GM23338 (cell line): Measurements from ENCODE around the gene RAMP3. TPM values are rescaled to one million over a fixed set of nuclear protein-coding genes. Genes with fewer than 3 reads are reported as not detected.

Experiments used
- ATAC-seq: fragments of 200-7000 bp; cut with Tn5 transposase; 3 replicates; pipeline ENCODE4 v1.9.1; 2020
- DNase-seq: peaks from one replicate; pipeline ENCODE4 v3.0.0-alpha.2; 2015; ENCODE audit warnings: low spot score
- H2AFZ ChIP-seq: fragments of 200-600 bp; sonication (generic); 2 replicates; pipeline ENCODE4 v1.8.0; 2016; ENCODE audit warnings: antibody characterized with exemption, mild to moderate bottlenecking, moderate library complexity
- H3F3A ChIP-seq: fragments of 200-600 bp; sonication (generic); replicated peaks from 2 replicates; pipeline ENCODE4 v1.8.0; 2017; ENCODE audit warnings: antibody characterized with exemption, mixed run types, low read depth
- H3K27ac ChIP-seq: fragments of 200-600 bp; sonication (generic); 2 replicates; pipeline ENCODE4 v1.6.1; 2016; ENCODE audit warnings: low read depth
- H3K27me3 ChIP-seq: fragments of 200-600 bp; sonication (generic); 2 replicates; pipeline ENCODE4 v1.8.0; 2016; ENCODE audit warnings: mild to moderate bottlenecking, mixed run types, moderate library complexity; ENCODE audit not compliant: insufficient read depth
- H3K36me3 ChIP-seq: fragments of 200-600 bp; sonication (generic); 2 replicates; pipeline ENCODE4 v1.8.0; 2016; ENCODE audit warnings: mild to moderate bottlenecking; ENCODE audit not compliant: insufficient read depth
- H3K4me1 ChIP-seq: fragments of 200-600 bp; sonication (generic); 2 replicates; pipeline ENCODE4 v1.8.0; 2016; ENCODE audit warnings: mild to moderate bottlenecking, moderate library complexity; ENCODE audit not compliant: insufficient read depth
- H3K4me2 ChIP-seq: fragments of 200-600 bp; sonication (generic); 2 replicates; pipeline ENCODE4 v1.7.1; 2017; ENCODE audit warnings: mixed run types
- H3K4me3 ChIP-seq: fragments of 200-600 bp; sonication (generic); 2 replicates; pipeline ENCODE4 v1.6.1; 2016; ENCODE audit warnings: mixed run types
- H3K79me2 ChIP-seq: fragments of 200-600 bp; sonication (generic); replicated peaks from 2 replicates; pipeline ENCODE4 v1.8.0; 2017; ENCODE audit warnings: mild to moderate bottlenecking; ENCODE audit not compliant: insufficient read depth
- H3K9me2 ChIP-seq: fragments of 200-600 bp; sonication (generic); 2 replicates; pipeline ENCODE4 v1.8.0; 2017; ENCODE audit not compliant: insufficient read depth
- H4K20me1 ChIP-seq: fragments of 200-600 bp; sonication (generic); replicated peaks from 2 replicates; pipeline ENCODE4 v1.8.0; 2017; ENCODE audit warnings: mild to moderate bottlenecking; ENCODE audit not compliant: insufficient read depth
- H3K27ac Mint-ChIP-seq: 2 replicates; pipeline ENCODE4 v1.8.0; 2020; ENCODE audit warnings: inconsistent platforms, mild to moderate bottlenecking, moderate library complexity, mixed read lengths
- H3K27me3 Mint-ChIP-seq: 3 replicates; pipeline ENCODE4 v1.8.0; 2022; ENCODE audit warnings: low read depth, mild to moderate bottlenecking, moderate library complexity, mixed read lengths, inconsistent platforms; ENCODE audit not compliant: insufficient read depth, poor library complexity
- H3K36me3 Mint-ChIP-seq: 3 replicates; pipeline ENCODE4 v1.8.0; 2021; ENCODE audit warnings: low read depth, mild to moderate bottlenecking, inconsistent platforms, moderate library complexity, mixed read lengths
- H3K4me1 Mint-ChIP-seq: 3 replicates; pipeline ENCODE4 v1.8.0; 2020; ENCODE audit warnings: mild to moderate bottlenecking, inconsistent platforms, mixed read lengths
- H3K4me3 Mint-ChIP-seq: 3 replicates; pipeline ENCODE4 v1.8.0; 2021; ENCODE audit warnings: moderate library complexity, mild to moderate bottlenecking, inconsistent platforms, mixed read lengths
- H3K9me3 Mint-ChIP-seq: 3 replicates; pipeline ENCODE4 v1.8.0; 2020; ENCODE audit warnings: moderate library complexity, mild to moderate bottlenecking, inconsistent platforms, mixed read lengths
- CREB1 ChIP-seq: fragments of 250-450 bp; sonication (Bioruptor Pico); IDR thresholded peaks from 2 replicates; pipeline ENCODE4 v1.5.0; 2020; ENCODE audit warnings: low read depth, mild to moderate bottlenecking, moderate library complexity
- CTCF ChIP-seq, 2 experiments: fragments of 200-600 bp in 1 of 2; sonication (generic) in 1 of 2; conservative IDR thresholded peaks; 2 replicates each; pipeline versions ENCODE4 v1.5.1 to v1.6.1; 2016 to 2017; ENCODE audit warnings: antibody characterized with exemption in 2 of 2, low read depth in 2 of 2, mild to moderate bottlenecking in 2 of 2, moderate library complexity in 1 of 2
- ETS1 ChIP-seq: IDR thresholded peaks from 2 replicates; pipeline ENCODE4 v1.6.1; 2016; ENCODE audit warnings: antibody characterized with exemption
- EZH2 ChIP-seq: fragments of 200-600 bp; sonication (generic); IDR thresholded peaks from one replicate; pipeline ENCODE4 v1.8.0; 2017; ENCODE audit warnings: antibody characterized with exemption, mild to moderate bottlenecking, low read depth; ENCODE audit not compliant: unreplicated experiment
- EZH2phosphoT487 ChIP-seq: fragments of 200-600 bp; sonication (generic); IDR thresholded peaks from one replicate; pipeline ENCODE4 v1.8.1; 2018; ENCODE audit warnings: antibody characterized with exemption; ENCODE audit not compliant: unreplicated experiment
- JUNB ChIP-seq: IDR thresholded peaks from one replicate; pipeline ENCODE4 v1.6.1; 2016; ENCODE audit warnings: antibody characterized with exemption; ENCODE audit not compliant: unreplicated experiment
- NANOG ChIP-seq: IDR thresholded peaks from 2 replicates; pipeline ENCODE4 v1.6.1; 2016; ENCODE audit warnings: antibody characterized with exemption, borderline replicate concordance
- POLR2AphosphoS5 ChIP-seq: IDR thresholded peaks from 2 replicates; pipeline ENCODE4 v1.6.1; 2016; ENCODE audit warnings: antibody characterized with exemption, low read depth
- REST ChIP-seq: IDR thresholded peaks from one replicate; pipeline ENCODE4 v1.6.1; 2018; ENCODE audit warnings: antibody characterized with exemption; ENCODE audit not compliant: unreplicated experiment
- STAT1 ChIP-seq: IDR thresholded peaks from one replicate; pipeline ENCODE4 v1.6.1; 2016; ENCODE audit warnings: antibody characterized with exemption; ENCODE audit not compliant: unreplicated experiment
- ZNF114 ChIP-seq: fragments of 250-450 bp; sonication (Bioruptor Pico); IDR thresholded peaks from 2 replicates; pipeline ENCODE4 v1.5.0; 2020; ENCODE audit warnings: mild to moderate bottlenecking, moderate library complexity
- ZNF331 ChIP-seq: fragments of 250-450 bp; sonication (Bioruptor Pico); IDR thresholded peaks from 2 replicates; pipeline ENCODE4 v1.5.0; 2020; ENCODE audit warnings: low read depth, mild to moderate bottlenecking, moderate library complexity
- polyA plus RNA-seq: library from polyadenylated mRNA; unstranded; fragments of >200 nt; fragmentation: Nextera tagmentation; extraction: Ambion mirVana; gene quantifications from 2 replicates; pipeline ENCODE4 v1.2.1, GENCODE V29; 2016
- total RNA-seq: library from RNA; depleted of rRNA; stranded (reverse); fragments of >200 nt; shearing (Covaris generic); gene quantifications from 2 replicates; pipeline ENCODE4 v1.2.3, GENCODE V29; 2014
- TF ChIP-seq, protein P1 (sequence below): fragments of 250-450 bp; sonication (Bioruptor Pico); IDR thresholded peaks from 2 replicates; pipeline ENCODE4 v1.5.0; 2020; ENCODE audit warnings: mild to moderate bottlenecking, moderate library complexity

The RAMP3 gene
- total and polyA plus RNA-seq, 2 experiments from 2014 or later, result 1.1 to 4.6 TPM

DNA sequence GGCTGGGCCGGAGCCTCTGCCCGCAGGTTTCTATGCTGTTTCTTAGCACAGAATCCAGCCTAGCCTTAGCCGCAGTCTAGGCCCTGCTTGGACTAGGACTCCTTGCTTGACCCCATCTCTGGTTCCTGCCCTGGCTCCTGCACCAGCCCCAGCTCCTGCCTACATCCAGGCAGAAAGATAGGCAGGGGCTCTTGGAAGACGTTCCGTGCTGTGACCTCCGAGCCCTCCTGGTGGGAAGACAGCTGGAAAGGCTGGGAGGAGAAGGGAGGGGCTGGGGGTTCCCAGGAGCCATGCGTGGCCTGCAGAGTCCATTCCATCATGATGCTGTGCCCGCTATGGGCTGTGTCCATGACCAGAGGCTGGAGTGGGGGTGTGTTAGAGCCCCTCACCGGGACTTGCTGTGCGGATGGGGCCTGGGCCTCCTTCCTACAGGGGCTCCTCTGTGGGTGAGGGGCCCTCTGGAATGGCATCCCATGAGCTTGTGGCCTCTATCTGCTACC lies 26.2 kb downstream of the RAMP3 start:
- no peaks in the 10 kb centered on the region for H3K79me2 ChIP-seq
- Mint-ChIP-seq H3K27ac (no peak overlapping the region), H3K27me3 (peaks cover 6% of the 10 kb centered on the region), H3K4me3 (no peak overlapping the region), H3K4me1 (no peaks in the 10 kb centered on the region), H3K9me3 (no peaks in the 10 kb centered on the region), H3K36me3 (no peaks in the 10 kb centered on the region; the same call in 2 of the 3 replicates)
- H3K27ac ChIP-seq, result no peak overlapping the region
- no peak for ATAC-seq
- H3K27me3 ChIP-seq, result no peaks in the 10 kb centered on the region
- no peak overlapping the region for H2AFZ ChIP-seq
- no peak for DNase-seq
- H3K4me2 ChIP-seq, result no peak overlapping the region
- H3K4me3 ChIP-seq, result no peak overlapping the region
- H3K4me1 ChIP-seq, result no peaks in the 10 kb centered on the region
- 0 out of 2 replicates have a peak, but pooled peaks cover 3% of the 10 kb centered on the region for H3K9me2 ChIP-seq
- TF ChIP-seq ETS1 (no peak), CREB1 (no peak), NANOG (no peak), REST (no peak), EZH2 (no peak), EZH2phosphoT487 (no peak), STAT1 (no peak), ZNF331 (CRISPR knock-in tag) (no peak), CTCF (conservative IDR thresholded peaks at IDR 0.05; ENCODE audit: low read depth in 2 of 2) (no peak), JUNB (no peak), ZNF114 (CRISPR knock-in tag) (no peak), POLR2AphosphoS5 (no peak)
- TF ChIP-seq, protein P1, sequence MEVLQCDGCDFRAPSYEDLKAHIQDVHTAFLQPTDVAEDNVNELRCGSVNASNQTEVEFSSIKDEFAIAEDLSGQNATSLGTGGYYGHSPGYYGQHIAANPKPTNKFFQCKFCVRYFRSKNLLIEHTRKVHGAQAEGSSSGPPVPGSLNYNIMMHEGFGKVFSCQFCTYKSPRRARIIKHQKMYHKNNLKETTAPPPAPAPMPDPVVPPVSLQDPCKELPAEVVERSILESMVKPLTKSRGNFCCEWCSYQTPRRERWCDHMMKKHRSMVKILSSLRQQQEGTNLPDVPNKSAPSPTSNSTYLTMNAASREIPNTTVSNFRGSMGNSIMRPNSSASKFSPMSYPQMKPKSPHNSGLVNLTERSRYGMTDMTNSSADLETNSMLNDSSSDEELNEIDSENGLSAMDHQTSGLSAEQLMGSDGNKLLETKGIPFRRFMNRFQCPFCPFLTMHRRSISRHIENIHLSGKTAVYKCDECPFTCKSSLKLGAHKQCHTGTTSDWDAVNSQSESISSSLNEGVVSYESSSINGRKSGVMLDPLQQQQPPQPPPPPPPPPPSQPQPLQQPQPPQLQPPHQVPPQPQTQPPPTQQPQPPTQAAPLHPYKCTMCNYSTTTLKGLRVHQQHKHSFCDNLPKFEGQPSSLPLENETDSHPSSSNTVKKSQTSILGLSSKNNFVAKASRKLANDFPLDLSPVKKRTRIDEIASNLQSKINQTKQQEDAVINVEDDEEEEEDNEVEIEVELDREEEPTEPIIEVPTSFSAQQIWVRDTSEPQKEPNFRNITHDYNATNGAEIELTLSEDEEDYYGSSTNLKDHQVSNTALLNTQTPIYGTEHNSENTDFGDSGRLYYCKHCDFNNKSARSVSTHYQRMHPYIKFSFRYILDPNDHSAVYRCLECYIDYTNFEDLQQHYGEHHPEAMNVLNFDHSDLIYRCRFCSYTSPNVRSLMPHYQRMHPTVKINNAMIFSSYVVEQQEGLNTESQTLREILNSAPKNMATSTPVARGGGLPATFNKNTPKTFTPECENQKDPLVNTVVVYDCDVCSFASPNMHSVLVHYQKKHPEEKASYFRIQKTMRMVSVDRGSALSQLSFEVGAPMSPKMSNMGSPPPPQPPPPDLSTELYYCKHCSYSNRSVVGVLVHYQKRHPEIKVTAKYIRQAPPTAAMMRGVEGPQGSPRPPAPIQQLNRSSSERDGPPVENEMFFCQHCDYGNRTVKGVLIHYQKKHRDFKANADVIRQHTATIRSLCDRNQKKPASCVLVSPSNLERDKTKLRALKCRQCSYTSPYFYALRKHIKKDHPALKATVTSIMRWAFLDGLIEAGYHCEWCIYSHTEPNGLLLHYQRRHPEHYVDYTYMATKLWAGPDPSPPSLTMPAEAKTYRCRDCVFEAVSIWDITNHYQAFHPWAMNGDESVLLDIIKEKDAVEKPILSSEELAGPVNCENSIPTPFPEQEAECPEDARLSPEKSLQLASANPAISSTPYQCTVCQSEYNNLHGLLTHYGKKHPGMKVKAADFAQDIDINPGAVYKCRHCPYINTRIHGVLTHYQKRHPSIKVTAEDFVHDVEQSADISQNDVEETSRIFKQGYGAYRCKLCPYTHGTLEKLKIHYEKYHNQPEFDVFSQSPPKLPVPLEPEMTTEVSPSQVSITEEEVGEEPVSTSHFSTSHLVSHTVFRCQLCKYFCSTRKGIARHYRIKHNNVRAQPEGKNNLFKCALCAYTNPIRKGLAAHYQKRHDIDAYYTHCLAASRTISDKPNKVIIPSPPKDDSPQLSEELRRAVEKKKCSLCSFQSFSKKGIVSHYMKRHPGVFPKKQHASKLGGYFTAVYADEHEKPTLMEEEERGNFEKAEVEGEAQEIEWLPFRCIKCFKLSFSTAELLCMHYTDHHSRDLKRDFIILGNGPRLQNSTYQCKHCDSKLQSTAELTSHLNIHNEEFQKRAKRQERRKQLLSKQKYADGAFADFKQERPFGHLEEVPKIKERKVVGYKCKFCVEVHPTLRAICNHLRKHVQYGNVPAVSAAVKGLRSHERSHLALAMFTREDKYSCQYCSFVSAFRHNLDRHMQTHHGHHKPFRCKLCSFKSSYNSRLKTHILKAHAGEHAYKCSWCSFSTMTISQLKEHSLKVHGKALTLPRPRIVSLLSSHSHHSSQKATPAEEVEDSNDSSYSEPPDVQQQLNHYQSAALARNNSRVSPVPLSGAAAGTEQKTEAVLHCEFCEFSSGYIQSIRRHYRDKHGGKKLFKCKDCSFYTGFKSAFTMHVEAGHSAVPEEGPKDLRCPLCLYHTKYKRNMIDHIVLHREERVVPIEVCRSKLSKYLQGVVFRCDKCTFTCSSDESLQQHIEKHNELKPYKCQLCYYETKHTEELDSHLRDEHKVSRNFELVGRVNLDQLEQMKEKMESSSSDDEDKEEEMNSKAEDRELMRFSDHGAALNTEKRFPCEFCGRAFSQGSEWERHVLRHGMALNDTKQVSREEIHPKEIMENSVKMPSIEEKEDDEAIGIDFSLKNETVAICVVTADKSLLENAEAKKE, result no peak
- H4K20me1 ChIP-seq, result no peaks in the 10 kb centered on the region; the same call in 1 of the 2 replicates
- no peaks in the 10 kb centered on the region for H3F3A ChIP-seq
- no peaks in the 10 kb centered on the region for H3K36me3 ChIP-seq
